WTC11 (cell line): ENCODE measurements around the gene HFE. TPM values are rescaled to one million over a fixed set of nuclear protein-coding genes. Genes with fewer than 3 reads are reported as not detected.

Experiments used
- AR ChIP-seq: fragments of 250-450 bp; sonication (Bioruptor Pico); IDR thresholded peaks from 2 replicates; pipeline ENCODE4 v1.9.0; 2021; ENCODE audit warnings: mild to moderate bottlenecking
- ATF2 ChIP-seq: sonication (generic); formaldehyde crosslinking; IDR thresholded peaks from 2 replicates; pipeline ENCODE4 v1.8.1; 2022; ENCODE audit warnings: low read depth, missing genetic modification reagents, borderline replicate concordance
- CREM ChIP-seq: sonication (generic); formaldehyde crosslinking; IDR thresholded peaks from 2 replicates; pipeline ENCODE4 v1.8.1; 2022; ENCODE audit warnings: mild to moderate bottlenecking, missing genetic modification reagents, moderate library complexity
- EMX1 ChIP-seq: fragments of 250-450 bp; sonication (Bioruptor Pico); IDR thresholded peaks from 2 replicates; pipeline ENCODE4 v1.8.0; 2021; ENCODE audit warnings: mild to moderate bottlenecking
- ERG ChIP-seq: fragments of 250-450 bp; sonication (Bioruptor Pico); IDR thresholded peaks from 2 replicates; pipeline ENCODE4 v1.8.0; 2021; ENCODE audit warnings: mild to moderate bottlenecking
- IRF1 ChIP-seq: sonication (generic); formaldehyde crosslinking; IDR thresholded peaks from 2 replicates; pipeline ENCODE4 v1.8.0; 2023; ENCODE audit warnings: missing genetic modification reagents
- SMAD3 ChIP-seq: sonication (generic); formaldehyde crosslinking; IDR thresholded peaks from 2 replicates; pipeline ENCODE4 v1.8.0; 2022; ENCODE audit warnings: missing genetic modification reagents, mild to moderate bottlenecking, borderline replicate concordance
- TCF7 ChIP-seq: sonication (generic); formaldehyde crosslinking; IDR thresholded peaks from 2 replicates; pipeline ENCODE4 v1.8.0; 2022; ENCODE audit warnings: mild to moderate bottlenecking, low read depth, missing genetic modification reagents, moderate library complexity
- TP53 ChIP-seq: sonication (generic); formaldehyde crosslinking; IDR thresholded peaks from 2 replicates; pipeline ENCODE4 v1.8.1; 2023; ENCODE audit warnings: mild to moderate bottlenecking, missing genetic modification reagents
- ZBTB21 ChIP-seq: sonication (generic); formaldehyde crosslinking; IDR thresholded peaks from 2 replicates; pipeline ENCODE4 v1.8.1; 2023; ENCODE audit warnings: mild to moderate bottlenecking, missing genetic modification reagents, borderline replicate concordance
- ZMAT4 ChIP-seq: fragments of 250-450 bp; sonication (Bioruptor Pico); IDR thresholded peaks from 2 replicates; pipeline ENCODE4 v1.9.0; 2021; ENCODE audit warnings: mild to moderate bottlenecking
- ZNF263 ChIP-seq: sonication (generic); formaldehyde crosslinking; IDR thresholded peaks from 2 replicates; pipeline ENCODE4 v1.8.1; 2022; ENCODE audit warnings: low read depth, mild to moderate bottlenecking, moderate library complexity, missing genetic modification reagents
- total RNA-seq: library from RNA; stranded (reverse); gene quantifications from 3 replicates; pipeline ENCODE4 v1.2.3, GENCODE V29; 2021
- TF ChIP-seq, protein P1 (sequence below): sonication (generic); formaldehyde crosslinking; IDR thresholded peaks from 2 replicates; pipeline ENCODE4 v1.8.0; 2023; ENCODE audit warnings: missing genetic modification reagents, mild to moderate bottlenecking, borderline replicate concordance
- TF ChIP-seq, protein P2 (sequence below): fragments of 250-450 bp; sonication (Bioruptor Pico); IDR thresholded peaks from 2 replicates; pipeline ENCODE4 v1.9.0; 2021; ENCODE audit warnings: mild to moderate bottlenecking, borderline replicate concordance
- TF ChIP-seq, protein P3 (sequence below): sonication (generic); formaldehyde crosslinking; IDR thresholded peaks from 2 replicates; pipeline ENCODE4 v1.8.0; 2022; ENCODE audit warnings: mild to moderate bottlenecking, missing genetic modification reagents

HFE gene
- total RNA-seq, 1 experiment from 2014 or later = 1.9 TPM

DNA sequence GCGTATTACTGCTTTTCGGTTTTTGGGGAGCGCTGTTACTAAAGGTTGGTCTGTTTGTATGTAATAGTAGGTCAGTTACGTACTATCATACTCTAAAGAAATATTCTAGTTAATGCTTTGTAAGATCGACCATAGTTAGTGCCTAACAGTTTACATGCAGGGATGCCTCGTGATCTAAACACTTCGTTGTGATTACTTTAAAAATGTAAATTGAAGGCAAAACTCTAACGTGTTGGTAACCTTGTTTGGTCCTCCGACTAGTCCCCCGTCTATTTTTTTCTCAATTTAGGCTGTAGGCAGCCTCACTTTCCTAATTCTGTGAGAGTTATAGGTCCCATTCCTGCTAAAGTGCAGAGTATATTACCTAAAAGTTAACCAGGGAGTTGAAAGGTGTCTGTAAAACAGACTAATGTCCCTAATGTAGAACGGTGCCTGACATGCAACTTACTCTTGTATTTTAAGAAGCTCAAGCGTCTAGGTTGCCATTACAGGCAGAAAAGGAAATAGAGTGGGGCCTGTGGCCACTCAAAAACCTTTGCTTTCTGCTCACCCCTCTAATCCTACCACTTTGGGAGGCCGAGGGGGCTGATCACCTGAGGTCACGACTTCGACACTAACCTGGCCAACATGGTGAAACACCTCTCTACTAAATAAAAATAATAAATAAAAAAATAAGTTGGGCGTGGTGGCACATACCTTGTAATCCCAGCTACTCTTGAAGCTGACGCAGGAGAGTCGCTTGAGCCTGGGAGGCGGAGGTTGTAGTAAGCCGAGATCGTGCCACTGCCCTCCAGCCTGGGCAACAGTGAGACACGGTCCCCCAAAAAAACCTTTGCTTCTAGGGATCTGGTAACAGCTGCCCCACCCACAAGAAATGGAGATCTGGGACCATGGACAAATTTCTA is 37.8 kb downstream of the HFE start (continued):
- TF ChIP-seq IRF1 = no peak
- no peak for TF ChIP-seq ATF2 (CRISPR knock-in tag)
- TF ChIP-seq, protein P1, sequence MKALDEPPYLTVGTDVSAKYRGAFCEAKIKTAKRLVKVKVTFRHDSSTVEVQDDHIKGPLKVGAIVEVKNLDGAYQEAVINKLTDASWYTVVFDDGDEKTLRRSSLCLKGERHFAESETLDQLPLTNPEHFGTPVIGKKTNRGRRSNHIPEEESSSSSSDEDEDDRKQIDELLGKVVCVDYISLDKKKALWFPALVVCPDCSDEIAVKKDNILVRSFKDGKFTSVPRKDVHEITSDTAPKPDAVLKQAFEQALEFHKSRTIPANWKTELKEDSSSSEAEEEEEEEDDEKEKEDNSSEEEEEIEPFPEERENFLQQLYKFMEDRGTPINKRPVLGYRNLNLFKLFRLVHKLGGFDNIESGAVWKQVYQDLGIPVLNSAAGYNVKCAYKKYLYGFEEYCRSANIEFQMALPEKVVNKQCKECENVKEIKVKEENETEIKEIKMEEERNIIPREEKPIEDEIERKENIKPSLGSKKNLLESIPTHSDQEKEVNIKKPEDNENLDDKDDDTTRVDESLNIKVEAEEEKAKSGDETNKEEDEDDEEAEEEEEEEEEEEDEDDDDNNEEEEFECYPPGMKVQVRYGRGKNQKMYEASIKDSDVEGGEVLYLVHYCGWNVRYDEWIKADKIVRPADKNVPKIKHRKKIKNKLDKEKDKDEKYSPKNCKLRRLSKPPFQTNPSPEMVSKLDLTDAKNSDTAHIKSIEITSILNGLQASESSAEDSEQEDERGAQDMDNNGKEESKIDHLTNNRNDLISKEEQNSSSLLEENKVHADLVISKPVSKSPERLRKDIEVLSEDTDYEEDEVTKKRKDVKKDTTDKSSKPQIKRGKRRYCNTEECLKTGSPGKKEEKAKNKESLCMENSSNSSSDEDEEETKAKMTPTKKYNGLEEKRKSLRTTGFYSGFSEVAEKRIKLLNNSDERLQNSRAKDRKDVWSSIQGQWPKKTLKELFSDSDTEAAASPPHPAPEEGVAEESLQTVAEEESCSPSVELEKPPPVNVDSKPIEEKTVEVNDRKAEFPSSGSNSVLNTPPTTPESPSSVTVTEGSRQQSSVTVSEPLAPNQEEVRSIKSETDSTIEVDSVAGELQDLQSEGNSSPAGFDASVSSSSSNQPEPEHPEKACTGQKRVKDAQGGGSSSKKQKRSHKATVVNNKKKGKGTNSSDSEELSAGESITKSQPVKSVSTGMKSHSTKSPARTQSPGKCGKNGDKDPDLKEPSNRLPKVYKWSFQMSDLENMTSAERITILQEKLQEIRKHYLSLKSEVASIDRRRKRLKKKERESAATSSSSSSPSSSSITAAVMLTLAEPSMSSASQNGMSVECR (CRISPR knock-in tag) = no peak
- peak; percentile 93 for TF ChIP-seq EMX1
- TF ChIP-seq ZBTB21 (CRISPR knock-in tag) = no peak
- TF ChIP-seq AR = peak; percentile 79
- TF ChIP-seq CREM = no peak
- TF ChIP-seq, protein P2, sequence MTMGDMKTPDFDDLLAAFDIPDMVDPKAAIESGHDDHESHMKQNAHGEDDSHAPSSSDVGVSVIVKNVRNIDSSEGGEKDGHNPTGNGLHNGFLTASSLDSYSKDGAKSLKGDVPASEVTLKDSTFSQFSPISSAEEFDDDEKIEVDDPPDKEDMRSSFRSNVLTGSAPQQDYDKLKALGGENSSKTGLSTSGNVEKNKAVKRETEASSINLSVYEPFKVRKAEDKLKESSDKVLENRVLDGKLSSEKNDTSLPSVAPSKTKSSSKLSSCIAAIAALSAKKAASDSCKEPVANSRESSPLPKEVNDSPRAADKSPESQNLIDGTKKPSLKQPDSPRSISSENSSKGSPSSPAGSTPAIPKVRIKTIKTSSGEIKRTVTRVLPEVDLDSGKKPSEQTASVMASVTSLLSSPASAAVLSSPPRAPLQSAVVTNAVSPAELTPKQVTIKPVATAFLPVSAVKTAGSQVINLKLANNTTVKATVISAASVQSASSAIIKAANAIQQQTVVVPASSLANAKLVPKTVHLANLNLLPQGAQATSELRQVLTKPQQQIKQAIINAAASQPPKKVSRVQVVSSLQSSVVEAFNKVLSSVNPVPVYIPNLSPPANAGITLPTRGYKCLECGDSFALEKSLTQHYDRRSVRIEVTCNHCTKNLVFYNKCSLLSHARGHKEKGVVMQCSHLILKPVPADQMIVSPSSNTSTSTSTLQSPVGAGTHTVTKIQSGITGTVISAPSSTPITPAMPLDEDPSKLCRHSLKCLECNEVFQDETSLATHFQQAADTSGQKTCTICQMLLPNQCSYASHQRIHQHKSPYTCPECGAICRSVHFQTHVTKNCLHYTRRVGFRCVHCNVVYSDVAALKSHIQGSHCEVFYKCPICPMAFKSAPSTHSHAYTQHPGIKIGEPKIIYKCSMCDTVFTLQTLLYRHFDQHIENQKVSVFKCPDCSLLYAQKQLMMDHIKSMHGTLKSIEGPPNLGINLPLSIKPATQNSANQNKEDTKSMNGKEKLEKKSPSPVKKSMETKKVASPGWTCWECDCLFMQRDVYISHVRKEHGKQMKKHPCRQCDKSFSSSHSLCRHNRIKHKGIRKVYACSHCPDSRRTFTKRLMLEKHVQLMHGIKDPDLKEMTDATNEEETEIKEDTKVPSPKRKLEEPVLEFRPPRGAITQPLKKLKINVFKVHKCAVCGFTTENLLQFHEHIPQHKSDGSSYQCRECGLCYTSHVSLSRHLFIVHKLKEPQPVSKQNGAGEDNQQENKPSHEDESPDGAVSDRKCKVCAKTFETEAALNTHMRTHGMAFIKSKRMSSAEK (CRISPR knock-in tag) = peak; percentile 90
- no peak for TF ChIP-seq ZMAT4 (CRISPR knock-in tag)
- TF ChIP-seq TCF7 = no peak
- TF ChIP-seq ZNF263 (CRISPR knock-in tag) = no peak
- no peak for TF ChIP-seq SMAD3
- TF ChIP-seq, protein P3, sequence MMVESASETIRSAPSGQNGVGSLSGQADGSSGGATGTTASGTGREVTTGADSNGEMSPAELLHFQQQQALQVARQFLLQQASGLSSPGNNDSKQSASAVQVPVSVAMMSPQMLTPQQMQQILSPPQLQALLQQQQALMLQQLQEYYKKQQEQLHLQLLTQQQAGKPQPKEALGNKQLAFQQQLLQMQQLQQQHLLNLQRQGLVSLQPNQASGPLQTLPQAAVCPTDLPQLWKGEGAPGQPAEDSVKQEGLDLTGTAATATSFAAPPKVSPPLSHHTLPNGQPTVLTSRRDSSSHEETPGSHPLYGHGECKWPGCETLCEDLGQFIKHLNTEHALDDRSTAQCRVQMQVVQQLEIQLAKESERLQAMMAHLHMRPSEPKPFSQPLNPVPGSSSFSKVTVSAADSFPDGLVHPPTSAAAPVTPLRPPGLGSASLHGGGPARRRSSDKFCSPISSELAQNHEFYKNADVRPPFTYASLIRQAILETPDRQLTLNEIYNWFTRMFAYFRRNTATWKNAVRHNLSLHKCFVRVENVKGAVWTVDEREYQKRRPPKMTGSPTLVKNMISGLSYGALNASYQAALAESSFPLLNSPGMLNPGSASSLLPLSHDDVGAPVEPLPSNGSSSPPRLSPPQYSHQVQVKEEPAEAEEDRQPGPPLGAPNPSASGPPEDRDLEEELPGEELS = no peak
- no peak for TF ChIP-seq TP53 (CRISPR knock-in tag)
- TF ChIP-seq ERG (CRISPR knock-in tag) = peak; percentile 88; the same call in 1 of the 2 replicates
